DND-41 (cell line): Measurements from ENCODE around the gene ZBTB42.

ENCODE experiments used
- ATAC-seq: fragments of 200-7000 bp; cut with Tn5 transposase; 3 replicates; pipeline ENCODE4 v1.9.1; 2021; ENCODE audit warnings: low read depth; ENCODE audit not compliant: insufficient read depth
- DNase-seq: peaks from one replicate; pipeline ENCODE4 v3.0.0-alpha.2; 2020
- H2AFZ ChIP-seq: 2 replicates; pipeline ENCODE4 v1.6.0; 2012; ENCODE audit warnings: low read depth, low read length
- H3K27ac ChIP-seq: 2 replicates; pipeline ENCODE4 v1.5.1; 2012; ENCODE audit warnings: low read length, inconsistent platforms
- H3K27me3 ChIP-seq: fragments of 200-600 bp; sonication (generic); 2 replicates; pipeline ENCODE4 v1.6.0; 2012; ENCODE audit warnings: low read length, mild to moderate bottlenecking, inconsistent platforms; ENCODE audit not compliant: insufficient read depth, poor library complexity
- H3K36me3 ChIP-seq: 2 replicates; pipeline ENCODE4 v1.5.1; 2012; ENCODE audit warnings: low read length, inconsistent platforms; ENCODE audit not compliant: insufficient read depth
- H3K4me1 ChIP-seq: 2 replicates; pipeline ENCODE4 v1.5.1; 2012; ENCODE audit warnings: mild to moderate bottlenecking, low read length; ENCODE audit not compliant: insufficient read depth
- H3K4me2 ChIP-seq: 2 replicates; pipeline ENCODE4 v1.6.0; 2012; ENCODE audit warnings: mild to moderate bottlenecking, moderate library complexity, low read length, inconsistent platforms; ENCODE audit not compliant: insufficient read depth
- H3K4me3 ChIP-seq, 2 experiments: fragments of 200-600 bp in 1 of 2; shearing (Covaris generic) in 1 of 2; 2 replicates each; pipeline ENCODE4 v1.5.1; 2012 to 2016; ENCODE audit warnings: inconsistent platforms in 2 of 2, low read length in 2 of 2, mild to moderate bottlenecking in 2 of 2, low read depth in 1 of 2, moderate library complexity in 1 of 2
- H3K79me2 ChIP-seq: 2 replicates; pipeline ENCODE4 v1.6.0; 2012; ENCODE audit warnings: low read length, inconsistent platforms; ENCODE audit not compliant: insufficient read depth
- H3K9ac ChIP-seq: 2 replicates; pipeline ENCODE4 v1.6.0; 2012; ENCODE audit warnings: low read depth, mild to moderate bottlenecking, inconsistent platforms, low read length, moderate library complexity
- H3K9me3 ChIP-seq: 2 replicates; pipeline ENCODE4 v1.5.1; 2012; ENCODE audit warnings: low read length, moderate library complexity, mild to moderate bottlenecking, inconsistent platforms; ENCODE audit not compliant: insufficient read depth, severe bottlenecking
- H4K20me1 ChIP-seq: 2 replicates; pipeline ENCODE4 v1.6.0; 2012; ENCODE audit warnings: low read length; ENCODE audit not compliant: insufficient read depth
- CTCF ChIP-seq: IDR thresholded peaks from 2 replicates; pipeline ENCODE4 v1.5.1; 2012; ENCODE audit warnings: borderline replicate concordance, low read length, moderate library complexity, mild to moderate bottlenecking; ENCODE audit not compliant: poor library complexity, severe bottlenecking; ENCODE audit errors: extremely low read depth
- EZH2 ChIP-seq: IDR thresholded peaks from 3 replicates; pipeline ENCODE4 v1.6.1; 2012; ENCODE audit warnings: borderline replicate concordance, low read depth, mild to moderate bottlenecking, moderate library complexity, low read length, inconsistent platforms; ENCODE audit not compliant: severe bottlenecking

ZBTB42 gene

GRCh38 chr14:104803280-104803911 is 2.5 kb downstream of the ZBTB42 start:
- Histone ChIP-seq H3K9me3 (no peaks in the 10 kb centered on the region), H3K36me3 (no peaks in the 10 kb centered on the region; the same call in 1 of the 2 replicates), H3K4me1 (peaks cover 25% of the 10 kb centered on the region), H3K27me3 (no peaks in the 10 kb centered on the region), H3K4me2 (no peak overlapping the region), H4K20me1 (peaks cover 24% of the 10 kb centered on the region), H3K79me2 (peaks cover 6% of the 10 kb centered on the region; the same call in 1 of the 2 replicates), H3K4me3 (no peak overlapping the region), H3K27ac (no peak overlapping the region), H2AFZ (no peak overlapping the region), H3K9ac (no peak overlapping the region)
- no peak for DNase-seq
- no peak for ATAC-seq
- no peak for TF ChIP-seq EZH2
- TF ChIP-seq CTCF: no peak

- H3K27ac ChIP-seq: no peak overlapping the region
- no peak overlapping the region for H3K4me2 ChIP-seq
- ATAC-seq (no peak), DNase-seq (no peak)
- H3K36me3 ChIP-seq: no peaks in the 10 kb centered on the region; the same call in 1 of the 2 replicates
- peaks cover 24% of the 10 kb centered on the region for H4K20me1 ChIP-seq
- H3K79me2 ChIP-seq: peaks cover 6% of the 10 kb centered on the region; the same call in 1 of the 2 replicates
- no peak overlapping the region for H3K9ac ChIP-seq
- H2AFZ ChIP-seq: no peak overlapping the region
- no peaks in the 10 kb centered on the region for H3K9me3 ChIP-seq
- peaks cover 25% of the 10 kb centered on the region for H3K4me1 ChIP-seq
- H3K27me3 ChIP-seq: no peaks in the 10 kb centered on the region
- no peak overlapping the region for H3K4me3 ChIP-seq
- TF ChIP-seq EZH2 (no peak), CTCF (no peak)
These were observed 3.1 kb downstream of the ZBTB42 start for GRCh38 chr14:104803912-104804410.

GRCh38 chr14:104804481-104805325 is 3.8 kb downstream of the ZBTB42 start:
- no peak overlapping the region for H3K4me3 ChIP-seq
- no peak for TF ChIP-seq EZH2
- TF ChIP-seq CTCF: no peak
- H3K4me2 ChIP-seq: no peak overlapping the region
- no peak overlapping the region for H3K9ac ChIP-seq
- ATAC-seq (no peak), DNase-seq (no peak)
- no peaks in the 10 kb centered on the region for H3K27me3 ChIP-seq
- no peak overlapping the region for H3K27ac ChIP-seq
- H3K79me2 ChIP-seq: peaks cover 6% of the 10 kb centered on the region; the same call in 1 of the 2 replicates
- H3K4me1 ChIP-seq: peaks cover 25% of the 10 kb centered on the region
- H4K20me1 ChIP-seq: peaks cover 24% of the 10 kb centered on the region
- H2AFZ ChIP-seq: no peak overlapping the region
- H3K9me3 ChIP-seq: no peaks in the 10 kb centered on the region
- no peaks in the 10 kb centered on the region; the same call in 1 of the 2 replicates for H3K36me3 ChIP-seq
